Activated T-cell treated with anti-CD3 and anti-CD28 coated beads, Interleukin-2, amount 50 U/mL, for 48 hours (primary cell): ENCODE measurements around the gene KMT2D.

Experiments used
- DNase-seq, 2 experiments: peaks; one replicate each; pipeline ENCODE4 v3.0.0-alpha.2; 2020

The KMT2D gene, protein sequence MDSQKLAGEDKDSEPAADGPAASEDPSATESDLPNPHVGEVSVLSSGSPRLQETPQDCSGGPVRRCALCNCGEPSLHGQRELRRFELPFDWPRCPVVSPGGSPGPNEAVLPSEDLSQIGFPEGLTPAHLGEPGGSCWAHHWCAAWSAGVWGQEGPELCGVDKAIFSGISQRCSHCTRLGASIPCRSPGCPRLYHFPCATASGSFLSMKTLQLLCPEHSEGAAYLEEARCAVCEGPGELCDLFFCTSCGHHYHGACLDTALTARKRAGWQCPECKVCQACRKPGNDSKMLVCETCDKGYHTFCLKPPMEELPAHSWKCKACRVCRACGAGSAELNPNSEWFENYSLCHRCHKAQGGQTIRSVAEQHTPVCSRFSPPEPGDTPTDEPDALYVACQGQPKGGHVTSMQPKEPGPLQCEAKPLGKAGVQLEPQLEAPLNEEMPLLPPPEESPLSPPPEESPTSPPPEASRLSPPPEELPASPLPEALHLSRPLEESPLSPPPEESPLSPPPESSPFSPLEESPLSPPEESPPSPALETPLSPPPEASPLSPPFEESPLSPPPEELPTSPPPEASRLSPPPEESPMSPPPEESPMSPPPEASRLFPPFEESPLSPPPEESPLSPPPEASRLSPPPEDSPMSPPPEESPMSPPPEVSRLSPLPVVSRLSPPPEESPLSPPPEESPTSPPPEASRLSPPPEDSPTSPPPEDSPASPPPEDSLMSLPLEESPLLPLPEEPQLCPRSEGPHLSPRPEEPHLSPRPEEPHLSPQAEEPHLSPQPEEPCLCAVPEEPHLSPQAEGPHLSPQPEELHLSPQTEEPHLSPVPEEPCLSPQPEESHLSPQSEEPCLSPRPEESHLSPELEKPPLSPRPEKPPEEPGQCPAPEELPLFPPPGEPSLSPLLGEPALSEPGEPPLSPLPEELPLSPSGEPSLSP (N-terminal part only)

DNA sequence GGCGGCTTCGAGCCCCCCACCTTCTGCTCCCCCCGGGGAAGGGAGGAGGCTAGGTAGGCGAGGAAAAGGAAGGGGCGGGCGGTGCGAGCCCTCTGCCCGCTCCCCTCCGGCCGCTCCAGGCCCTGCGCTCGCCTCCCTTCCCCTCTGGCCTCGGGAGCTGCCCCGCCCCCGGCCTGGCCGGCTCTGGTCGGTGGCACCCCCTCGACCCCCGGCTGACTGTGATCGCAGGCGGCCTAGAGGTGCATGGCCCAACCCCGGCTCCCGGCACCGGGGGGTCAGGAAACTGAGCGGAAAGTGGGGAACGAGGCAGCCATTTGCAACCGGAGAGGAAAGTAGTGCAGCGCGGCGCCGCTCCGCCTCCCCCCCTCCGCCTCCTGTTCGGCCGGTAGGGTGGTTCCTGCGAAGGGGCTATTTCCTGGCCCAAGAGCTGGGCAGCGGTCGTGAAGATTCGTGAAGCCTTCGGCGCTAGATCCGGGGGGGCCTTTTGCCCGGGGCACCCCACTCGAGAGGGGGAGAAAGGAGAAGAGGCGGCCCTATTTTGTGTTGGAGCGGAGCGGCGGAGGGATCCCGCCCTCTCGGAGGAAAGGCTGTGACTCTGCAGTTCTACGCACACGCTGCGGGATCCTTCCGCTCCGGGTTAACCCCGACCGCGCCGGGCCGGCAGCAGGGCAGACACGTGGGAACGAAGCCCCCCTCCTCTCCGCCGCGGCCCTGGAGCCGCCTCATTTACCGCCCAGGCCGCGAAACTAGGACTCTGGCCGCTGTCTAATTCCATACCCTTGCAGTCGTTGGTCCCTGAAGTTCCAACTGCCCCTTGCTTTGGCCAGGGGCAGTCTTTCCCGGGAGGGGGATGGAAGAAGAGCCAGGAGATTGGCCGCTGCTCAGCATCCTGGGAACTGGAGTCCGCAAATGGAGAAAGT is at the start of gene KMT2D:
Gene KMT2D, minus strand, starts transcription at position 558 of the 920 bp plus-strand sequence. CDS start 5,470 bp downstream, outside the sequence.
- peak; percentile 92 to 93 for DNase-seq

DNA sequence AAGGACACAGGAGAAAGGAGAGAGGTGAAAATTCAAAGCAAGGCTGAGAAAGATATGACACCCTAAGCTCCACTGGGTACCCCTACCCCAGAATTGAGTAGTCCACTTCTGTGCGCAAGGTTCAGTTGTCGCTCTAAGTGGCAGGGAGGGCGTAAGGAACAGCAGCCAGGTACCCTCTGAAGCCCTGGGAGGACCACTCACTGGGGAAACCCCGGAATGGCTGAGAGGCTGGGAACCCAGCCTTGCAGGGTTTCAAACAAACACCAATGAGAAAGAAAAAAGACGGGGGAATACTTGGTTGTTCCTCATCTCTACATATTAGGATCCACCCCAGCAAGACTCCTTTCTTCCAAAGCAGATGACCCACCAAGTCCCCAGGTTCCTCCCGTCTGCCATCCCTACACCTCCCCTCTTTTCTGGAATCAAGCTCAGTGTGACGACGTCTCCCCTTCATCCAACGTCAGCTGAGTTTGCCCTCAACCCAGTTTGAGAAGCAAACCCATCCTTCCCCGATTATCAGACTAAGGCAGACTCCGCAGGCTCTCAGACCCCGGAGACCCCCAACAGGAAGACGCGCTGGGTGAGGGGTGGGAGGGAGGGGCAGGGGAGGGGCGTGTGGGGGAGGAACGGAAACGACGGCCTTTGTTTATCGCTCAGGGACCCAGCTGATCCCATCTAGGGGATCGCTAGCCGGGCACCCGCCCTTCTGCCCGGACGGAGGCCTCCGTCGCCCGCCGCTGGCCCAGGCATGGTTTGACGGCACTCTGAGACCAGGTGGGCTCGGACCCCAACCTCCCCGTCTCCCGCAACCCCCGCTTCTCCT is 49.3 kb upstream of the KMT2D start:
- no peak for DNase-seq

DNA sequence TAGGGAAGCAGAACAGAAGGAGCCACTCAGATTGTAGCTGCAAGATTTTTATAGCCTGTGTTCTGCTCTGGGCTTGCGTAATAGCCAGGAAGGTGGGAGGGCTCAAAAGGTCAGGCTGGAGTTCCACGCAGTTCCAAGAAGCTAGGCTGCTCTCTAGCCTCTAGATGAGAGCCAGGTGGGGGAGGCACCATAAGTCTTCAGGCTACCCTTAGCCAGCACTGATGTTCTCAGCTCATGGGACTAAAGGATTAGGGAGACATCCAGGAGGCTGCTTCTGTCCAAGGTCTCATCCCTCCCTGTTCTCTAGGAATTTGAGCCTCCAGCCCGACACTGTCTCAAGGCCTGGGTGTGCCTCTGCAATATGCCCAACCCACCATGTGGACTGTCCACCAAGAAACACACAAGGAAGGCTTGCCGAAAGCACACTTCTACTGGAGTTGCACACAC is 48.4 kb upstream of the KMT2D start:
- DNase-seq, result no peak

DNA sequence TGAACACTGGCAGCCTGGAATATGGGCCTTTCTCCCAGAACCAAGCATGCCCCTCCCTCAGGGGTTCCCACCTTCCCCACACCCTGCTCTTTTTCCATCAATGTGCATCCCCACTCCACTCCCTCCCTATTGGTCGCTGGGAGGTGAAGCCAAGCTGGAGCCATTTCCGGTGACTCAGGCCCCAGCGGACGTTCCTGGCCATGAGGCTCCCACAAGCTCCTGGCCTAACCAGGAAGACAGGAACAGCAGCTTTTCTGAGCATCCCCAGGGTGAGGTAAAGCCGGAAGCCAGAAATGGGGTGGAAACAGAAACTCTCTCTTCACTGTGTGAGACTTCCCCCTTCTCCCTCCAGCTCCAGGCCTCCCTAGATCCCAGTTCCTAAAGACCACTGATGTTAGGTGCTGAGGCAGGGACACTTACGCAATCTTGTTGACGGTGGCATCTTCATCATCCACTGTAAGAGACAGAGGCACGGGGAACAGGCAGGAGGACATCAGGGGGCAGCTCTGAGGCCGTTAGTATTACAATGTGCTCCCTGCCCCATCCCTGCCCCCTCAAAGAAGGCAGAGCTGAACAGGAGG is 45.0 kb upstream of the KMT2D start:
- no peak for DNase-seq

DNA sequence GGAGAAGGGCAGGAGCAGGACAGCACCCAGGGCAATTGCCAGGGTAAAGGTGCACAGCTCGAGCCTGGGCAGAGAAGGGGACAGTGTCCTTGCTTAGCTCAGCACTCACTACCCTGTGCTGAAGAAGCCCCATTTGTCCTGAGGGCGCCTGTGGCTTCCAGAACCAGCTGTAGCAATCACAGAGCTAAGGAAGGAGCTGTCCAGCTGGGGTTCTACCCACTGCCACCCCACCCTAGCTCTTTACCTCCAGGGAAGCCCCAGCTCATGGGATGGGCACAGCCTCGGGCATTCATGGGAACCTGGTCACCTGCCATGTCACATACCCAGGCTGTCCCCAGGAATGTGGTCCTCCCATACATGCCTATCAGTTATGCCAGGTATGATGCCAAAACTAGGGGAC is 44.2 kb upstream of the KMT2D start:
- DNase-seq, result no peak

DNA sequence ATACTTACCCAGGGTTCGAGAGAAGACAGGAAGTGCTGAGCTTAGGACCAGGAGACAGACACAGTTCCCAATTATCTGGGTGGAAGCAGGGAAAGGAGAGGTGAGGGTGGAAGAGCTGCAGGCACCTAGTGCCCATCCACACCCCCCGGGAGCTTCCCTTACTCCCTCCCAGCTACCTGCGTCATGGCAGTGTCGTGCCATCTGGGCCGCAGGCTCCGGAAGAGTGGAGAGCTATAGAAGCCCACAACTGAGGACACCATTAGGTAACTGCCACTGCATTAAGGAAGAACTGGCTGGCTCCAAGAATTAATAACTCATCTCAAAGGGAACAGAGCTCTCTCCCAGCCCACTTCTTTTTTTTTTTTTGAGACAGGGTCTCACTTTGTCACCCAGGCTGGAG is 39.8 kb upstream of the KMT2D start:
- DNase-seq, result no peak

DNA sequence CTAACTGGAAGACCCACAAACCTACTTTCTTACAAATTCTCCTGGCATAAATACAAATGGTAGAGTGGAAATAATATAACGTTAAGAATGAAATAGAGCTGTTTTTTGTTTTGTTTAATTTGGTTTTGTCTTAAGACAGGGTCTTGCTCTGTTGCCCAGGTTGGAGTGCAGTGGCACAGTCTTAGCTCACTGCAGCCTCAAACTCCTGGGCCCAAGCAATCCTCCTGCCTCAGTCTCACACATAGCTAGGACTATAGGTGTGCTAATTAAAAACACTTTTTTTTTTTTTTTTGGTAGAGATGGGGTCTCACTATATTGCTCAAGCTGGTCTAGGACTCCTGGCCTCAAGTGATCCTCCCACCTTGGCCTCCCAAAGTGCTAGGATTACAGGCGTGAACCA is 38.1 kb upstream of the KMT2D start:
- no peak for DNase-seq

DNA sequence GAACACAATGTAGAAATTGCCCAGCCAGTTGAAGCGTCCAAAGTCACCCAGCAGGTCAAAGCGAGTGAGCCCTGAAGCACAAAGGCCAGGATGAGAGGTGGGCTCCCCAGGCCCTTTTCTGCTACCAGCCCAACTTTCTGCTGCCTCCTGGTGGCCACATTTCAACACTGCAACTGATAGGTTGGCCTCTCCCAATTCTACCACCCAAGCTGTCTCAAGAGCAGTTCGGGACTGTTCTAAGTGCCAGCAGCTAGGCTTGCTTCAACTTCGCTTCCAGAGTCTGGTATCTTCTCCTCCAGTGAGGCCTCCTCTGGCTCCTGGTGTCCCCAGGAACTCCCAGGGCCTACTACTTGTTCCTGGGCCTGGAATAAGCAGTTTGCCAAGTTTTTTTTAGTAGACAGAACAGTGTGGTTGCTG is 37.4 kb upstream of the KMT2D start:
- DNase-seq, result peak; percentile 76 to 77

DNA sequence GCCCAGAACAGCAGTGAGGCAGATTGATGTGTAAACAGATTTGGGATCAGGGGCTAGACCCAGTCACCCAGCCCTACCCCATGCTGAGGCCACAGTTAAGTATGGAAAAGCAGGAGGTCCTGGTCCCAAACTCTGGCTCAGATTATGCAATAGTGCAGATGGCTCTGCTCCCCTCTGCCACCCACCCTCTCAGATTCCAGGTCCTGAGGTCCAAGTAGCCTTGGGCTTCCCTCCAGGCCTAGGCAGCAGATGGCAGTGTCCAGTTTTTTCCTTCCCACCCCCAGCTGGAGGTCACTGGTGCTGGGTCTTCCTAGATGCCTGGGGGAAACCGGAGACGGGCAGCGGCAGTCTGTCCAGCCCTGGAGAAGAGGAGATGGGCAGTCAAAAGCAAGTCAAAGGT is 36.8 kb upstream of the KMT2D start:
- no peak for DNase-seq

DNA sequence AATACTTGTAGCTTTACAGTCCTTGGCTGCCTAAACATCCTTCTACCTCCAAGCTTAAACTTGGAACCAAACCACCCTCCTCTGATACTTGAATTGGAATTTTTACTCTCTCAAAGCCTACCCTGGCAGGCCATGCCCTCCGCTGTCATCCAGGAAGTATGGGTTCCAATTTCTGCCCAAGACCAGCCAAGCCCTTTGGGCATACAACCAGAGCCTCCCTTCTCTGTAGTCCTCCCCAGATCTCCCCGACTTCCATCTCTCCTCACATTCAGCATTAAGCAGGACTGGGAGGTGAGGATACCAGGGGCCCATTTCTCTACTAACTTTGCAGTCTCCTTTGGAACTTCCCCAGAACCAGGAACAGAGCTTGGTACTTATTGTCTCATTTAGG is 34.4 kb upstream of the KMT2D start:
- DNase-seq, result no peak

DNA sequence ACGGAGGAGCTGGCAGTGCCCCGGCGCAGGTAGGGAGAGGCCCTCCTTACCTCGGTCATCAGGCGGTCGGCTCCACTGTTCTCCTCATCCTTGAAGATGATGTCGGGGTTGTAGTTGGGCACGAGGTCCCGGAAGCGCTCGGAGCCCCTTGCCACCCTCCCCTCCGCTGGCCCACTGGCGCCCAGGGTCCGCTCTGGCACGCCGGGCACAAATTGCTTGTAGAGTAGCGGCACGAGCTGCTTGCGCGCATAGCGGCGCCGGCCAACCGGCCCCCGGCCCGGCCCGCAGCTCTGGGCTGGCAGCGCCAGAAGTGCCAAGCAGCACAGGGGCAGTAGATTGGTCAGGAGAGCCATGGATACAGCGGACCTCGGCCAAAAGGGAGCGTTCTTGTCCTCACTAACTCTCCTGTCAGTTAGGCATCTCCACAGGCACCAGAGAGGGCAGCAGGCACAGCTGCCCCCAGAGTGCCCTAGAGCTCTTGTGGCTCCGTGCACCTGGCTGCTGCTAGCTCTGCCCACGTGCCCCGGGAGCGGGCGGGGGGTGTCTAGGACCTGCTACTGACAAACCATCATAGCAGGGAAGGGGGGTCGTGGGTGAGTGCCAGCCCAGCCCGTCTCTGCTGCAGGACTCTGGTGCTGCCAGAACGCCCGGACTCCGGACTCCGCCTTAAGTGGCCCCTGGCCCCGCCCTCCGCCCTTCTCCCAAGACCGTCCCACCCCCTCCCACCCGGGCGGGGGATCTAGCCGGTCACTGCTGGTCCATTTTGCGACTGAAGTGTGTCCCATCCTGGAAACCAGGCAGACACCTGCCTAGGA is 33.8 kb upstream of the KMT2D start, which contains the start of gene DHH:
Gene DHH, minus strand, starts transcription at position 642 of the 815 bp plus-strand sequence. Its CDS starts 289 bp downstream, at position 353.
- peak; percentile 24 to 30 for DNase-seq

DNA sequence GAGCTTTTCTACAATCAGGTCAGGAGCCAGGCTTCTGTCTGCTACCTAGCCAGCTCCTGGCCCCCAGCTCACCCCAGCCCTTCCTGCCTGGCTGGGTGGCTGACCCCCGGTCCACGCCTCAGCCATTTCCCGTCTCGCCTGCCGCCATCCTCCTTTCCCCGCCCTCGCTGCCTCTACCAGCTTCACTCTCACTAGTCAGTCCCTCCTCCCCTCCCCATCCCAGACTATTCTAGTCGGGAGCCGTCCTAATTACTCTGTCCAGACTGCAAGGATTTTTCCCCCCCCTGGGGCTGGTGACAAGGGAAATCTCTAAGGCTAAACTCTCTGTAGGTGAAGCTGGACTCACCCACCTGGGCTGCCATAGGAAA is 33.2 kb upstream of the KMT2D start:
- peak in 1 of 2 experiments; percentile 23 for DNase-seq

DNA sequence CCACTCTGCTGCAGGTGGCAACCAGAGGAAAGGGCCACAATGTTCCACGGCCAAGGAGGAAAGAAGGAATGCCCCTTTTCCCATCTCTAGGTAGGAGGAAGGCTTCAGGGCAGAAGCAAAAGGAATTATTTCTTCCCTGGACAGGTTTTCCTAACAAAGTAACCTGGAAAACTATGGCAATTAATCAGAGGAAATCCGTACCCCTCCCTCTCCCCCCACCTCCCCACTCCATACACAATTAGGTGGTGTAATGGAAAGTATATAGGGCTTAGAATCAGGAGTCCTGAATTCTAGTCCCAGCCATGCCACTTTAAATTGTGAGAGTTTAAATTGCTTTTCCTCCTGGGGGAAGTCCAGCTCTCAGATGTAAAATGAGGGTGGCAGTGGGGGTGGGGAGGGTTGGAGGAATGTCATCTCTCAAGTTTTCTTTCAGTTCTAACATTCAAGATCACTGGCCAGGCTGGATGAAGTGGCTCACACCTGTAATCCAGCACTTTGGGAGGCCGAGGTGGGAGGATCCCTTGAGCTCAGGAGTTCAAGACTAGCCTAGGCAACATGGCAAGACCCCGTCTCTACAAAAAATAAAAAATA is 32.3 kb upstream of the KMT2D start:
- no peak for DNase-seq

DNA sequence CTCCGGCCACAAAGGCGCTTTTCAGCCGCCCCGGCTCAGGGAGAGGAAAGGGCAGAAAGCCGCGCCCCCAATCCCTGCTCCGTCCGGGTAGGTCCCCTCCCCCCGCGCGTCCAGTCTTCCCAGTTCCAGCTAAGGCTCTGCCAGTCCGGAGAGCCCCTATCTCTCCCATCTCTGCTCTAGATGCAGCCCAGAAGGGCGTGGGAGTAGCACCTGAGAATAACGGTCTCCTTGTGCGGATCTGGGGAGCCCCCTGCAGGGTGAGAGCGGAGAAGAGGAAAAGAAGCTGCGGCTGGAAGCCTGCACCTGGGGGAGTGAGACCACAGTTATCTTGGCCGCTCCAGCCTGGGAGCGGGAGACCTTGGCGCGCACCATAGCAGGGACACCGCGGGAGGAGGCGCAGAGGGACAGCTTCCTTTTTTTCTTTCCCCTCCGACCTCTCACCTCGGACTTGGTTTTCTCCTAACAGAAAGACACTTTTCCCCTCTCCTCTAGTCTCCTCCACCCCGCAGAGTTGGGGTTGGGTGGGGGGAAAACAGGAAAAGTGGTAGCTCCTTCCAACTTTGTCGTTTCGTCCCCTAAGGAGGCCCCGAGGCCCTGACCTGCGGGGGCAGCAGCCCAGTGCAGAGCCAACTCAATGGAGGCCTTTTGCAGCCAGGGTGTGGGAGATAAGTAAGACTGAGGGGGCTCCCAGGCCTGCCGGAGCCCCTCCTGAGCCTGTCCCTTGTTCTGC is 31.7 kb upstream of the KMT2D start:
- DNase-seq, result peak; percentile 78 to 79

DNA sequence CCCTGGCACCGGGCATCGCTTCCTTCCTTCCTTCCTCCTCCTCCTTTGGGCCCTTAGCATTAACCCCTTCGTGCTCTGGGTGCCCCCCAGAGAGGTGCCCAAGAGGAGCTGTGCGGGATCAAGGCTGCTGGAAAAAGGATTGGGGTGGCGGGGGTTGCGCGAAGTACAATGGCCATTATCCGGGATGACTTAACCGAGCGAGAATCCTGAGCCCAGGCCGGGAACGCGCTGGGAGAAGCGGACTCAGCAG is 31.2 kb upstream of the KMT2D start:
- DNase-seq, result no peak

DNA sequence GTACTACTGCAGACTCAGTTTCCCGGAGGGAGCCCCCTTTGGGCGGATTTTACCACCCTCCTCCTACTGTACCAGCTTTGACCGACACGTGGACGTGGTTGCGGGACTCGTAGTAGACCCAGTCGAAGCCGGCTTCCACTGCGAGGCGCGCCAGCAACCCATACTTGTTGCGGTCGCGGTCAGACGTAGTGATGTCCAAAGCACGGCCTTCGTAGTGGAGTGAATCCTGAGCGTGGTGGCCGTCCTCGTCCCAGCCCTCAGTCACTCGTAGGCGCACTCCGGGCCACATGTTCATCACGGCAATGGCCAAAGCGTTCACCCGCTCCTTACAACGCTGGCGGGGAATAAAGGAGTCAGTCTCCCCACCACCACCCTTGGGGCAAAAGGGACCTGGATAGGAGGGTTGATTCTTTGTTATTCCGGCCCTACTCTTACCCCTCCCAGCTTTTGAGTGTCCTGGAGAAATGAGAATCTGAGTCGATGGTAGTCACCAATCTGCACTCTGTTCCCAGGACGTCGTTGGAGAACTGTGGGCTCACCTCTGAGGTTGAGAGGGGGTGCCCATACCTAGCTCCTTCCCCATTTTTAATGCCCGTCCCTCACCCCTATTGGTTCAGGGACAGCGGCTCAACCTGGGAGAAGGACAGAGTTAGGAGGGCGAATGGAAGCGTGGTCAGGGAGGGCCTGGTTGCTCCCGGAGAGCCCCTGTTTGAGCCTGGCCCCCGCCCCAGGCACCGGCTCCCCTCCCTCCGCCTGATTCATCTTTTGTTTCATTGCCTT is 30.7 kb upstream of the KMT2D start:
- DNase-seq, result peak; percentile 41 to 45

DNA sequence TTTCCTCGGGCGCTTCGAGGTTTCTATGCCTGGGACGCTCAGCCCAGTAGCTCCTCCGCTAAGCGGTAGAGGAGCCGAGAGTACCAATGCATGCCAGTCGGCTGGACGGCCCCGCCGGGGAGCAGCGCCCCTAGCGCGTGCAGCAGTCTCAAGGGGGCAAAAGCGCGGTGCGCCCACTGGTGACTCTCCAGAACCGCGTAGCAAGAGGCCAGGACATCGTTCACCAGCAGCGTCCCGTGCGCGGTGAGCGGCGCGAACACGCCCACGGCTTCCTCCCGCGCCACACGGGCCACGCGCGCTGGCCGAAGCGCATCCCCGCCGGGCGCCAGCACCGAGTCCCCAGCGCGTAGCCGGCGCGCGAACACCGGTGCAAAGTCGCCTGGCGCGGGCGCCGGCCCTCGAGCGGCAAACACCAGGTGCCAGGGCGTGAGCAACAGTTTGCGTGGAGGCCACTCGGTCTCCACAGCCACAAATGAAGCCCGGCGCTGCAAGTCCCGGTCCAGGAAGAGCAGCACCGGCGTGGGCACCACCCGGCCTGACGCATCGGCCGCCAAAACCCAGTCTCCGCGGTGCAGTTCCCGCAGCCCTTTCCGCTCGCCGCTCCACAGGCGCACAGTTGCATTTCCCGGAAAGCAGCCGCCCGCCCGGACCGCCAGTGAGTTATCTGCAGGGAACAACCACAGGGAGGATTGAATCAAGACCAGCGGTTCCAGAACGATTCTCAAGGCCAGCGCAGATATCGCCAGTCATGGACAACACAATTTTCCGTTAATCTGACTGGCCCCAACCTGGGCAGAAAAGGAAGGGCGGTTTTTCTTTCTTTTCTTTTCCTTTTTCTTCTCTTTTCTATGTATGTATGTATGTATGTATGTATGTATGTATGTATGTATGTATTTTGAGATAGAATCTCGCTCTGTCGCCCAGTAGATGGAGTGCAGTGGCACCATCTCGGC is 29.5 kb upstream of the KMT2D start:
- peak; percentile 61 to 64 for DNase-seq
